ENCODE results near the gene MGAT5.

MGAT5 gene

GRCh38 chr2:134338208-134338607 lies 84.3 kb downstream of the MGAT5 start:
- no peak for DNase-seq

GRCh38 chr2:134341476-134341875 lies 87.6 kb downstream of the MGAT5 start:
- no peak for DNase-seq

GRCh38 chr2:134344954-134345697 lies 91.3 kb downstream of the MGAT5 start:
- no peak for DNase-seq

DNA sequence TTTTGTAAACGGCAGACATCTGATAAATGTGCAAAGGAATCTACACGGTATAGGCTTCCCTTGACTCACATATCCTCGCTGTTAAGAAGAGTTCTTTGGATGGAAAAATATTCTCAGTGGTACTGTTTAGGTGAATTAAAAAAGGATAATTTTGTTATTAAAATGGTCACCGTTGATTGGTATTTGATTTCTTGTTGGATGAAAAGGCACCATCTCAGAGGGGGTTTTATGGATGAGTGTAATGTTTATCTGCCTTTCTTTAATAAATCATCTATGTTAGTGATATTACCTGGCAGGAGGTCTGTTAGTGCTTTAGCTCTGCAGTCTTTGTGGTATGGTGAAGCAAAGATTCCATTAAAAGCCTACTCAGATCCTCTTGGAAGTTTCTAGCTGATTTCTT lies 92.3 kb downstream of the MGAT5 start:
- DNase-seq = no peak

- no peak for DNase-seq
These were observed 93.9 kb downstream of the MGAT5 start for GRCh38 chr2:134347756-134348155.

GRCh38 chr2:134348239-134348638 lies 94.4 kb downstream of the MGAT5 start:
- no peak for DNase-seq

GRCh38 chr2:134348760-134349159 lies 94.9 kb downstream of the MGAT5 start:
- DNase-seq = no peak

GRCh38 chr2:134351016-134351415 lies 97.1 kb downstream of the MGAT5 start:
- DNase-seq = no peak

- DNase-seq = no peak
These were observed 98.0 kb downstream of the MGAT5 start for GRCh38 chr2:134351899-134352298.

DNA sequence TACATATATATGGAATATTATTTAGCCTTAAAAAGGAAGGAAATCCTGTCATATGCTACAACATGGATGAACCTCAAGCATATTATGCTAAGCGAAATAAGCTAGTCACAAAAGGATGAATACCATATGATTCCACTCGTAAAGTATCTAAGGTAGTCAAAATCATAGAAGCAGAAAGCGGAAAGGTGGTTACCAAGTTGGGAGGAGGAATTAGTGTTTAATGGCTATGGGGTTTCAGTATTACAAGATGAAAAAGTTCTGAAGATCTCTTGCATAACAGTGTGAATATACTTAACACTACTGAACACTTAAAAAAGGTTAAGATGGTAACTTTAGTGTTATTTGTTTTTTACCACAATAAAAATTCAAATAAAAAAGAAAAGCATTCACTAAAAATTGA lies 99.0 kb downstream of the MGAT5 start:
- no peak for DNase-seq

DNA sequence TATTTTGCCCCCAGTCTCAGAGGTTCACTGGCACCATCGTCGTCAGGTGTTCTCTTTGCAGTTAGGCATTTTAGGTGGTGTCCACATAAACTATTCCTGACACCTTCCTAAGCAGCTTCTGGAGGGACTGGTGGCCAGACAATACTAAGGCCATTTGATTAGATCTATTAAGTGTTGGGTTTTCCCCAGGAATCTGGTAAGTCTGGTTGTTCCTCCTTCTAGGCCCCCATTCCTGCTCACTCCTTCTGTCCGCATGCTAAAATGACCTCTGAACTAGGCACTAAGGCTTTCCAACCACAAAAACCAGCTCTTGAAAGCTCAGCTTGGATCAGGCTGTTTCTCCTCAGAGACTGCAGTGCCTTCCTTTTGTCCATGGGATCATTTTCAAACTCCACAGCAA lies 100.7 kb downstream of the MGAT5 start:
- DNase-seq = no peak

DNA sequence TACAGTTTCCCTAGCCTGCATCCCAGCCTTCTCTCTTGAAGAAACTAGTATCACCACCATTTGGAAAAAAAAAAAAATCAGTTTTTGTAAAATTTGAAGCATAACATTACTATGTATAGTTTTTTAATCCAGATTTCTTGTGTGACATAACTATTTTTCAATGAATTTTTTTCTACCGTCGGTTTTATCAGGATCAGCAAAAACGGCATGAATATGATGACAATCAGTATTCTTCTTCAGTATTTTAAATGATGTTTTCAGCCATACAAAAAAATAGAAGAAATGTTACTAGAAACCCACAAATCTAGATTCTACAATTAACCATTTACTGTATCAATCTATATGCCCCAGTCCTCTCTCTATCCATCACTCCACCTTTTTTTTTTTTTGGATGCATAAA lies 103.9 kb downstream of the MGAT5 start:
- no peak for DNase-seq

- DNase-seq = no peak
These were observed 105.7 kb downstream of the MGAT5 start for GRCh38 chr2:134359367-134360081.

DNA sequence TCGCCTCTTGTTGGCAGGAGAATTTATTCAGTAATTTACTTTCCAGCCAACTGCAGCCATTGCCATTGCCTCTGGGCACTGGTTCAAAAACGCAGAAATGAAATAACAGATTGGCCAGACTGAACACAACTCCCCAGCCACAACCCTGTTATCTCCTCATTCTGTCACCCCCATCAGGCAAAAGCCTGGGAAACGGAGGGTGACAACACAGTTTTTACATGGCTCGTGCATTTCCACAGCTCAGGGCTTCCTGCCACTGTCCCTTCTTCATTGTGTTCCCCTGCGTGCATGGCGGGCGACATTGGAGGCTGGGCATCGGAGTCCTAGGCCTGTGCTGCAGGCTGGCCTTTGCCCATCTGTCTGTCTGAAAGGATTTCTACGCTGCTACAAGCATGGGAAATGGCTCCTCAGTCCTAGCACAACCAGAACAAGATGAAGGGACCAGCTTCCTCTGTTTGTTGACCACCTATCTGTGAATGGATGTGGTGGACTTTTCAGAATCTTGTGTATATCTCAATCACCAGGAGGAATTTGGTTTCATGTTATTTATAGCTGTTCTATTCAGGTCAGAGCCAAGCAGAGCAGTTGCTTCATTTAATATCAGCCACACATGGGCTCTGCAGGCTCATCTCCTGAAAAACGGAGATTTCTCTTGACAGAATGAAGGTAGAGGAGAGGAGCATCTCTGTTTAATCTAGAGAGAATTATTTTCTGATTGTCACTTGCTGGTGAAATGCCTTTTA lies 107.0 kb downstream of the MGAT5 start:
- DNase-seq = no peak

- DNase-seq = no peak
These were observed 107.8 kb downstream of the MGAT5 start for GRCh38 chr2:134361648-134362047.

DNA sequence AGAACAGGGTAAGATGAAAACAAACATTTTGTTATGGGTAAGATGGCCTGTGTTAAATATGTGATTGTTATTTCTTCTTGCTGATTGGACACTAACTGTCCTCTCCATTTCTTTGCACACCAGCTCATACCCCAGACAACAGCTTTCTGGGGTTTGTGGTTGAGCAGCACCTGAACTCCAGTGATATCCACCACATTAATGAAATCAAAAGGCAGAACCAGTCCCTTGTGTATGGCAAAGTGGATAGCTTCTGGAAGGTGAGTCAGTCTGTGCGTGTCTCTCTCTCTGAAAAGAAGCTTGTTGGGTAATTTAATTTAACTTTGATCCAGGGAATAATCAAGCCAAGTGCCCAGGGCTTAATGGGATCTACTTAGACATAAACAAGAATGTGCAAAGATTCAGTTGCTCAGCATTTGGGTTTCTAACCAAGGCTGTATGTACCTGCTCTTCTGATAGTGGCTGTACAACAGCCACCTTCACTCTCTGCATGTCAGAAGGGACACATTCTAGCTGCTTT lies 108.3 kb downstream of the MGAT5 start:
- DNase-seq = no peak

GRCh38 chr2:134362740-134363139 lies 108.9 kb downstream of the MGAT5 start:
- DNase-seq = no peak

GRCh38 chr2:134365356-134365755 lies 111.5 kb downstream of the MGAT5 start:
- DNase-seq = no peak

DNA sequence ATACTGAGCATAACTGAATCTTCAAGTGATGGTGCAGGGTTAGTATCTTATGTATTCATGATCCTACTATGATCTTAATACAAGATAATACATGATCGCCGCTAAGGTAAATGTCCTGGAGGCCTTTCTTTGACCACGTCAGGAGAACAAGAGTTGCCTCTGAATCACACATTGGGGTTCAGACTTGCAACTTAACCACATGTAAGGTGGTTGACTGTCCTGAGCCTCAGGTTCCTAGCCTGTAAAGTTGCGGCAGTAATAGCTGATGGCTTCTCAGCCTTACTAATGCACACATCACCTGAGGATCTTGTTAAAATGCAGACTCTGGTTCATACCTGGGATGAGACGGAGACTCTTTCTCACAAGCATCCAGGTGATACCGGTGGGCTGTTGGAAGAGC lies 112.5 kb downstream of the MGAT5 start:
- DNase-seq = no peak

DNA sequence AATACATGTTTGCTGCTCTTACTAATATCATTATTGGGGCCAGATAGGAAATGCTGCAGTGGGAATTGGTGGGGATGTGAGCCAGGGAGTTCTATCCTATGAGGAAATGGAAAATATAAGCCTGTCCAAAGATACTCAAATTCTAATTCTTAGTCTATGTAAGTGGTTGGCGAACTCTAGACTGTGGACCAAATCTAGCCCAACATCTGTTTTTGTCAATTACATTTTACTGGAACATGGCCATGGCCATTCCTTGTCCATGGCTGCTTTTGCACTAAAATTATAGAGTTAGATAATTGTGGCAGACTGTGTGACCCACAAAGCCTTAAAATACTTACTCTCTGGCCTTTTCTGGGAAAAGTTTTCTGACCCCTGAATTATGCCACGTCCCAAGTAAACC lies 113.3 kb downstream of the MGAT5 start:
- DNase-seq = no peak

DNA sequence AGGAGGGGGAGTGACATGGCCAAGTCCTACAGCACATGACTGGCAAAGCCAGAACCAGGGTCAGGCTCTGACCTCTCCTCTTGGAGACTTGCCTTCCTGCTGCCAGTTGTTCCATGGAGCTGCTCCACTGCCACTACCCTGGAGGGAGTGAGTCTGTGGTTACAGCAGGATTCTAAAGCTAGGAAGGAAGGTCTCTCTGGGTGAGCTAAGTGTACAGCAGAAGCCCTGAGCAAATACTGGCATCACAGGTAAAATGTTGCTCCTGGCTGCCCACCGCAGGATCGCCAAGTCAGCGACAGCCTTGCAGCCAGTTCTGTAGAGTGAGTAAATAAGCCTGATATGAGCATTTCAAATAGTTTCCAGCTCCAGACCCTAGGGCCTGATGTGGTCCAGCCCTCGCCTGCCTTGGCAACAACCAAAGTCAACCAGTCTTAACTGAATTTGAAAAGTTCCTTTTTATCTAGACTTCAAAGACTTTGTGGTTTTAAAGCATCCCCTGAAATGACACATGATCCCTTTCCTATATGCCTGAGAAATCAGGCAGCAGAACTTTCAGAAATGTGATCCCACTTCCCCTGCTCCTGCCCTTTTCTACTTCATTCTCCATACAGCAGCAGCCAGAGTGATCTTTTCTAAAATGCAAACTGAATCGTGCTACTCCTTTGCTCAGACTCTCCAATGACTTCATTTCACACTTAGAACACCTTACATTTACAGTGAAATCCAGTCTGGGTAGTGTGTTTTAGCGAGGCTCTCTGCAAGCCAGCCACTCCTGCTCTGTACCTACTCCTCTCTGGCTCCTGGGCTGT lies 114.3 kb downstream of the MGAT5 start:
- no peak for DNase-seq

DNA sequence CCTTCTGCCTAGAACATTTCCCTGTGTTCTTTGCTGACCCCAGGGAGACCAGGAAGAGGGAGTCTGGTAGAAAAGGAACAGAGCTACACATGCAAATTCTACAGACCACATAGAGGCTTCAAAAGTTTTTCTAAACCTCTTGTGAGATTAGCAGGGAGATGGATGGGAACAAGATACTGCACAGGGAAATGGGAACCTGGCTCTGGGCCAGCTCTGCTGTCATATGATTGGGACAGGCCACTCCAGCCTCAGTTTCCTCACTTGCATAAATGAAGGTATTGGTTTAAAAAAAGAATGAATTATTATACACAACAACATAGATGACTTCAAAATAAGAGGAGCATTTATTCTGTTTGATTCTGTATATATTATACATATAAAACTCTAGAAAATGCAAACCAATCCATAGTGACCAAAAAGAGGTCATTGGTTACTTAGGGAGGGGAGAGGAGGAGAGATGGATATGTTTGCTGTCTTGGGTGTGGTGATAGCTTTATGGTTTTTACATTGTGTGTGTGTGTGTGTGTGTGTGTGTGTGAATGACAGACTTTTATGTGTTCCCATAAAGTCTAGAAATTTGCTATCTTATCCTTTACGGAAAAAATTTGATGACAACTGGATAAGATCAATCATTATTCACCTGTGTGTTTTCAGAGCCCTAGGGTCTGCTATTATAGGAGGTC lies 115.5 kb downstream of the MGAT5 start:
- DNase-seq = no peak

Measured in RPMI8226 (cell line).